ENCODE results near the gene AGPAT2. TPM values are rescaled to one million over a fixed set of nuclear protein-coding genes. Genes with fewer than 3 reads are reported as not detected.
"Not testable (repeated sequence)": the region's sequence is repeated elsewhere in the genome, so short reads cannot be mapped to it uniquely, and the experiment has no call there.

Gene AGPAT2
- total and polyA plus RNA-seq, 2 of the 4 experiments (the other 2 are of a cell fraction), result 16.1 to 39.5 TPM

DNA sequence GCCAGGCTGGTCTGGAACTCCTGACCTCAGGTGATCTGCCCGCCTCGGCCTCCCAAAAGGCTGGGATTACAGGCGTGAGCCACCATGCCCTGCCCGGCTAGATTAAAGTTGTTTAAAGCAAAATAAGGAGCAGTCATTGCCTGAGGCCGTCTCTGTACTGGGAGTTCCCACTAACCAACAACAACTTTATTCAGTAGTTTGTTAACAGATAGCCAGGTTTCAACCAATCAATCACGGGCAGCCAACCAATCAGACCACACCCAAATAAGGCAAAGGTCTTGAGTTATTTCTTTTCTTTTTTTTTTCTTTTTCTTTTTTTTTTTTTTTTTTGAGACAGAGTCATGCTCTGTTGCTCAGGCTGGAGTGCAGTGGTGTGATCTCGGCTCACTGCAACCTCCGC, 17.5 kb upstream of the AGPAT2 start:
- in situ Hi-C loops (cut with MboI; ENCODE audit: low sequenced_read_pairs); H3K9me1 ChIP-seq (ENCODE audit: insufficient read depth, low read length); H3K56ac ChIP-seq (ENCODE audit: extremely low read depth, insufficient read depth, low read length); H3K14ac ChIP-seq (replicated peaks; ENCODE audit: low read depth, low read length); H3K4me2 ChIP-seq (ENCODE audit: low read depth, low read length); H3K4ac ChIP-seq (ENCODE audit: low read depth, low read length); H2AK9ac ChIP-seq (replicated peaks; ENCODE audit: low read depth, low read length, poor library complexity); H2AFZ ChIP-seq (replicated peaks; ENCODE audit: low read length, poor library complexity); H4K8ac ChIP-seq (ENCODE audit: low read depth in 2 of 2, low read length in 2 of 2); H3K9me3 ChIP-seq (ENCODE audit: control insufficient read depth, insufficient read depth, low read length); H3K27ac ChIP-seq (ENCODE audit: insufficient read depth, low read length); intact Hi-C loops (cut with micrococcal nuclease); POLR2A ChIA-PET (ENCODE audit: unreplicated experiment); H3K4me3 ChIP-seq (ENCODE audit: insufficient read depth, low read depth, low read length); H4K20me1 ChIP-seq (ENCODE audit: insufficient read depth, low read length); H2BK20ac ChIP-seq (ENCODE audit: low read depth, low read length); BruUV-seq (replicated peaks); ATAC-seq (ENCODE audit: low read depth); H2BK15ac ChIP-seq (ENCODE audit: low read depth, low read length); H2BK120ac ChIP-seq (ENCODE audit: low read depth, low read length); H3K36me3 ChIP-seq (ENCODE audit: control insufficient read depth, insufficient read depth, low read length); H4K5ac ChIP-seq (ENCODE audit: low read depth, low read length); dilution Hi-C loops (cut with HindIII; ENCODE audit: low sequenced_read_pairs, unreplicated experiment); DNase-seq; H2BK5ac ChIP-seq (ENCODE audit: low read depth, low read length, poor library complexity, severe bottlenecking); H3K18ac ChIP-seq (ENCODE audit: low read depth, low read length); H3K79me1 ChIP-seq (ENCODE audit: low read depth in 1 of 2, low read length in 2 of 2); H4K91ac ChIP-seq (ENCODE audit: insufficient read depth, low read depth, low read length); H3K4me1 ChIP-seq (ENCODE audit: control insufficient read depth, insufficient read depth, low read length); H2AK5ac ChIP-seq (ENCODE audit: low read depth, low read length); H3K9ac ChIP-seq (ENCODE audit: low read depth, low read length); CTCF ChIA-PET; H3K23ac ChIP-seq (ENCODE audit: low read depth, low read length): not testable (repeated sequence)
- no CpG with 5 or more reads among the region's 8 CpGs for WGBS, 2 experiments (ENCODE audit: extremely low coverage in 2 of 2, insufficient read length in 1 of 2)
- peaks cover 21% of the 10 kb centered on the region for H3K27me3 ChIP-seq (ENCODE audit: control insufficient read depth, insufficient read depth, low read length)

All from IMR-90 (cell line).